ENCODE results near the gene ACTC1.

ACTC1 gene

DNA sequence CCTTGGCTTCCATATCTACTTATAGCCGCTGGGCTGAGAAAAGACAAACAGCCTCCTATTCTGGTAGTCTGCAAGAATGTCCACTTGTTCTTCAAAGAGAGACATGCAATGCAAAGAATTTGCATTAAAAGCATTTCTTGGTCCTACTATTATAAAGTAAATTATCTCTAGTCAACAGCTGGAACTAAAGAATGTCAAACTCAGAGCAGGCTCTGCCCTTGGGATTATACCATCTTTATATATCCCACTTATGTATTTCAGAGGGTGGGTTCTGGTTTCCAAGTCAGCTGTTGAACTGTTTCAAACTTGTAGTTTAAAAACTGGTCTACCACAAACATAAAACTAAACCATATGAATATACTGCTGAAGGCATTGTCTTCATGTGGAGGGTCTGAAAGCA lies 7.0 kb upstream of the ACTC1 start:
- in situ Hi-C loops (cut with MboI; ENCODE audit: low sequenced_read_pairs) = no loop called here

DNA sequence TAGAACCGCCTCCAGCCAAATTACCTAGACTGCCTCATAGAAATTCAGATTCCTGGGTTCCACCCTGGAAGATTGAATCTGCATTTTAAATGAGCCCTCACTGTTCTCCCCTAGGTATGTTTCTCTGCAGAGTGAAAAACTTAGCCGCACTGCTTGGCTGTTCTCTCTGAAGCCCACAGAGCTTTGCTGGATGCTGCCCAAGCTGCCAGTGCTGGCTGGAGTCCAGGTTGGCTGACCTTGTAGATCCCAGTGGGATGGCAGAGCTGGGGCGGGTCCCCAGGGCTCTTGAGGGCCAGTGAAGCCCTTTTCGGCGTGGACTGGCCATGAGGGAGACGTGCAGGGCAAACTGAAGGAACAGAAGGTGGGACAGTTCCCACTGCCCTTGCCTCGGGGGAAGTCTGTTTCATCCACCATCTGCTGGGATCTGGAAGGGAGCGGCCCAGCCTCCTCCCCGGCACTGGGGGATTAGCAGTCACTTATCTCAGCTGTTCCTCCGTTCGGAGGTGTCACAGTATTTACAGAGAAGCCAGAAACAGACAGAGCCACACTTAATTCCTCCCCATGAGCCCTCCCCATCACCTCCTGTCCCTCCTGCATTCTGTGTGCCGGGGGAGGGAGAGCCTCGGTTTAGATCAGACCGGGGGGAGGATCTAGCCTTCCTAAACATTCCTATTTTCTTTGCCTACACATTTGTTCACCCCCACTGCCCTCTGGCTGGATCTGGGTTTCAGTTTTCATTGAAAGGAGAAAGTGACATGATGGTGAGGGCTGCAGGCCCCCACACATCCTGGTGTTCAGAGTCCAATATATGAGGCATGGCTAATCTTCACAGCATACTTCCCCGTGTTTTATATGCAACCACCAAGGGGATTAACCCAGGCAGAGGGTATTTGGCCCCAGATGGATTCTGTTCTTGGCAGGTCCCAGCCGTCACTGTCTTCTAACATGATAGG lies 4.1 kb upstream of the ACTC1 start:
- in situ Hi-C loops (cut with MboI; ENCODE audit: low sequenced_read_pairs) = no loop called here

DNA sequence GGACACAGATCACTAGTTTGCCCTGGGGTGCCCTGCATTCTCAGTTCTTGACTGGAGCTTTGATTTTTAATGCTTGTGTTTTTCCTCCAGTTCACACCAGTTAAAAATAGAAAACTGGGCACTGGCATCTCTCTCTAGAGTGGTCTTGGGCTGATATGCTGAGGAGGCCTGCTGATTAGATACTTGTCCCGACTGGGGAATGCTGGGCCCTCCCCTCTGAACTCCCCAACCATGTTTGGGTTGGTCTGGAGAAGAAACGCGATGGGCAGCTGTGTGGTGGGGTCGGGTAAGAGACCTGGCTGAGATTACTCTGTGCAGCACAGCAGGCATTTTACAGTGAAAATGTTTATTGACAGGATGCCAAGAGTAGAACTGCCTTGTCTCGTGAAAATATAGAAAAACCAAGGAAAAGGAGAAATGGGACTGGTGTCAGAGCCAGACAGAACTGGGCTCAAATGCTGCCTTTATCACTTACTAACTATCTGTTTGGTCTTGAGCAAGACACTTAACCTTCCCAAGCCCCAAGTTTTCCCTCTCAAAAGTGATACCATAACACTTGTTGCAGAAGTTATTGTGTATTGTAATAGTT lies 1.6 kb upstream of the ACTC1 start:
- in situ Hi-C loops (cut with MboI; ENCODE audit: low sequenced_read_pairs) = no loop called here

DNA sequence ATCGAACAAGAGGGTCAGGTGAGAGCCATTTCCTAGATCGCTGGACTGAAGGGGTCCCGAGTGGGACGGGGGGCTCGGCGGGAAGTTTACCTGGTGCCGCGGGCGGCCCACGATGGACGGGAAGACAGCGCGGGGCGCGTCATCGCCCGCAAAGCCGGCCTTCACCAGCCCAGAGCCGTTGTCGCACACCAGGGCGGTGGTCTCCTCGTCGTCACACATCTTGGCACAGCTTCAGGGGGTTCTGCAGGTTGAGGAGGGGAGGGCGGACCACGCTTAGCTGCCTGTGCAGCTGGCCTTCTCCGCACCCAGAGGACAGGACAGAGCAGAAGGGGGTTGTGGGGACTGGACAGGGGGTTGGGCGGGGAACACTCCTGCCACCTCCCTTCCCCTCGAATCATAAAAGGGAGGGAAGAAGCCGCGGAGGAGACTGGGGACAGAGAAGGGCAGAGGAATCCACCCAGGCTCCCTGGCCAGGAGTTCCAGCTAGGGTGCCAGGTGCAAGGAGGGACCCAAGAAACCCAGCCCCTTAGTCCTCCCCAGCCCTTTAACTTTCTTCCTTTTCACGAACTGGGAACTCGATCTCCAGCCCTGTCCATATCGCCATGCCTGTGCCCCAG lies 651 bp downstream of the ACTC1 start:
- in situ Hi-C loops (cut with MboI; ENCODE audit: low sequenced_read_pairs) = no loop called here

DNA sequence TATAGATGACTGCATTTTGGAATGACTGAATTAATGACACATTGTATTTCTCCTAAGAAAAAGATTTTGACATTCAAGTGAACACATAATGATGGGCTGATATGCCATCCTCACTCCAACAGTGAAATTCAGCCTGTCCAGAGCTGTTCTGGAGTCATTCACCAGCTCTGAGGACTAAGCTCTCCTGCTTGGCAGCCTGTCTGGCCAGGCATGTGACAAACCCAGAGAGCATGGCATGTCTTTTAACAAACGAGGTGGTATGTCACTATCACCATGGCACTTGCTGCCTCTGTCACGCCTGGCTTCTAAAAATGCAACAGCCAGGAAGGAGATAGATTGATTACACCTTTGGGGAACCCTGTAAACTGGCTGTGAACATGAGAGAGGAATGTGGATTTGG lies 1.4 kb downstream of the ACTC1 start:
- in situ Hi-C loops (cut with MboI; ENCODE audit: low sequenced_read_pairs) = no loop called here

DNA sequence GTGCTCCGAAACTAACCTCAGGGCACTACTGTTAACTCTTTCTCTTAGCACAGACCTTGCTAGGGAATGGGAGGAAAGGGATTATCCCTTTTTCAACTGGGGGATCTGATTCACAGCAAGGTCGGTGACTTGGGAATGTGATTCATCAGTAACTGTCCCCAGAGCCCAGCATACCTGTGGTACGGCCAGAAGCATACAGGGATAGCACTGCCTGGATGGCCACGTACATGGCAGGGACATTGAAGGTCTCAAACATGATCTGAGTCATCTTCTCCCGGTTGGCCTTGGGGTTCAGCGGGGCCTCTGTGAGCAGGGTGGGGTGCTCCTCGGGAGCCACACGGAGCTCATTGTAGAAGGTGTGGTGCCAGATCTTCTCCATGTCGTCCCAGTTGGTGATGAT lies 2.3 kb downstream of the ACTC1 start:
- in situ Hi-C loops (cut with MboI; ENCODE audit: low sequenced_read_pairs) = no loop called here

DNA sequence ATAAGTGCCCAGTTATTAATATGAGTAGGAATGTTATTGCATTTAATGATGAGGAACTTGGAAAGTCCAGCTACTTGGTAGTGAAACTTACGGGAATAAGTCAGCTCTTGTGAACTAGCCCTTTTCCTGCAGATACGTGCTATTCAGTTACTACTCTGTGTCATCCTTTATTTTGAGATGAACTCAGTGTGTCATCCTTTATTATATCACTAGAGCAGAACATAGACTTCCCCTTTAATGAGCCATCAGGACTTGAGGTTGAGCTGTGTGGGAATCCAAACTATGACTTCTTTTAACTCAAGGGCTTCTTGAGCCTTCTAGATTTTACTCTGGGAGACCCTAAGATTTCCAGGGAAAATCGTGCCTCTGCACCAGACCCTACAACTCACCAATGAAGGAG lies 3.6 kb downstream of the ACTC1 start:
- in situ Hi-C loops (cut with MboI; ENCODE audit: low sequenced_read_pairs) = no loop called here

DNA sequence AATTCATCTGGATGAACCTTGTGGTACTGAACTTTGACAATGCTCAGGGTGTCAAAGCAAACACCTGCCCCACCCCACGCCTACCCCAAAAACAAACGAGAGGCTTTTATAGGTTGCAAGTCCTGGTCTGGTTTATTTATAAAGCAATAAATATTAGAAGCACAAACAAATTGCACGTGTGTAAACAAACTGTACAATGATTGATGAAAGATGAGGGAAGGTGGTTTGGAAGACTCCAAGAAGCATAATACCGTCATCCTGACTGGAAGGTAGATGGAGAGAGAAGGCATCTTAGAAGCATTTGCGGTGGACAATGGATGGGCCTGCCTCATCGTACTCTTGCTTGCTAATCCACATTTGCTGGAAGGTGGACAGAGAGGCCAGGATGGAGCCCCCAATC lies 5.2 kb downstream of the ACTC1 start:
- in situ Hi-C loops (cut with MboI; ENCODE audit: low sequenced_read_pairs) = no loop called here

DNA sequence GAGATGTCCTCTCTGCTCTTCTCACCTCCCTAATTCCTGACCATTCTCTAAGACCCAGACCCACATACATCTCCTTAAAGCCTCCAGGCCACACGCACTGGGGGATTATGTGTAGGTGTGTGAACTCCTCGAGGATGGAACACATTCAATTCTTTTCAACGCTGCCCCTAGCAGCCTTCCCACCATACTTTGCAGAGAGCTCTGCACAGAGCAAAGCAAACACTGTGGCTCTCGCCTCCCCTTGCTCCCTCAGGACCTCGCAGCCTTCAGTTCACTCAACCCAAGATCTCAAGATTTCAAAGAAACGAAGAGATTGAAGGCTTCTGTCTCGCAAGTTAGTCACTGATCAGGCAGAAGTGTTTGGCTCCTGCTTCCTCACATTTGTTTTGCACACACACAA lies 6.0 kb downstream of the ACTC1 start:
- in situ Hi-C loops (cut with MboI; ENCODE audit: low sequenced_read_pairs) = no loop called here

DNA sequence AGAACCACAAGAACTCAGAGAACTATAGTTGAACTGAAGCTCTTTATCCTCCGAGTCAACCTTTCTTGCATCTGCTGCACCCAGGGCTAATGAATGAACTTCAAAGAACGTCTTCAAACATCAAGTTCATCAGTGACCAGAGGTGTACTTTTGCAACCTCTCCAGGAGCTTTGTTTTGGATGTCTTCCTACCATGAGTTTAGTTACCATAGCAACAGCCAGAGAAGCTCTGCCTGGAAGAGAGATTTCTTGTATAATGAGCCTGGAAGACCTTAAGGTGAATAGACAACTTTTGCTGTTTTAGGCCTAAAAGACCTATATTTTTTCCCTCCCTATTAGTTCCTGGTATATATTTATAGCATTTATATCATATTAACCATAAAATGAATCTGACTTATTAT lies 9.1 kb downstream of the ACTC1 start:
- in situ Hi-C loops (cut with MboI; ENCODE audit: low sequenced_read_pairs) = no loop called here

DNA sequence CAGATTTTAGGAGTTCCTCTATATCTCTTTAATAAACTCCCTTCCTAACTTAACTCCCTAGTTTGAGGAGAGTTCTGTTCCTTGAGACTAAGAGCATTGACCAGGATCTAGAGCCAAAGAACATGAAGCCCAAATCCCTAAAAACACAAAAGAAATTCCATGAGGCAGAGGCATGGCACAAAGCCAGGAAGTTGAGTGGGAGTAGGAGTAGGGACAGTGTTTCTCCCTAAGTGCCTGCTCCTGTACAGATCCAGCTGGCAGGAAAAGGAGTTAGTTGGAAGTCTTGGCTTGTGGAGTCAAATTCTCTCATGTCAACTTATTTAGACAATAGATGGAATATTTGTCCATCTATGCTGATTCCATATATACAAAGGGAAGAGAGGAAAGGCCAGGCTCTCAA lies 11.4 kb downstream of the ACTC1 start:
- in situ Hi-C loops (cut with MboI; ENCODE audit: low sequenced_read_pairs) = no loop called here

DNA sequence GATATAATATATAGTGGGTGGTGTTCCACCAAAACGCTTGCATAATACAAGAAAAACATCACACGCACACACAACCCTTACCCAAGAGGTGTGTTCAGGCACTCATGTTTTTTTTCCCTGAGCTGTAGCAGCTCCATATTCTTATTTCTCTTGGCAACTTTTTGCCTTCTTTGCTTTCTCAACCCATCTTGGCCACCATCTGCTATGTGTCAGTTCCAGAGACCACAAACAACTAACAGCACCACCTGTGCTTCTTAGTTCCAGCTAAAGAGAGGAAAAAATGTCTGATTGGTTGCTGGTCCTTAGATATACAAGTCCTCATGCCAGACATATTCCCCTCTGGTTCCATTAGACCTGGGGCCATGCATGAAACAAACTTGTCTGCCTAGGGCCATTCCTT lies 11.9 kb downstream of the ACTC1 start:
- in situ Hi-C loops (cut with MboI; ENCODE audit: low sequenced_read_pairs) = no loop called here

DNA sequence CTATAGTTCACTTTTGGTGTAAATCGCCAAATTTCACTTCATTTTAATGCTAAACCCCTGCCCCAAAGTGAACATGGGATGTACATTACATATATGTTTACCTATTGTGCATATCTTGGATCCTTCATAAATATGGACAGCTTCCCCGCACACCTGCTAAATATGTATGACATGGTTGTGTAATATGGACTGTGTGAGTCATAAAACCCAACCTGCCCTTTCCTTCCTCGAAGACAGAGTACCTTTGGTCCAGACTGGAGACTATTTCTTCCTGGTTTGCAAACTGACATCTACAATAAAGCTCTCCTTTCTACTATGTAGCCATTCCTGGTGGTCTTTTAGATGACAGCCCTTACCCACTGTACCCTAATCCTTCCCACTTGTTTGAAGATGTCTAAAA lies 12.4 kb downstream of the ACTC1 start:
- in situ Hi-C loops (cut with MboI; ENCODE audit: low sequenced_read_pairs) = no loop called here

DNA sequence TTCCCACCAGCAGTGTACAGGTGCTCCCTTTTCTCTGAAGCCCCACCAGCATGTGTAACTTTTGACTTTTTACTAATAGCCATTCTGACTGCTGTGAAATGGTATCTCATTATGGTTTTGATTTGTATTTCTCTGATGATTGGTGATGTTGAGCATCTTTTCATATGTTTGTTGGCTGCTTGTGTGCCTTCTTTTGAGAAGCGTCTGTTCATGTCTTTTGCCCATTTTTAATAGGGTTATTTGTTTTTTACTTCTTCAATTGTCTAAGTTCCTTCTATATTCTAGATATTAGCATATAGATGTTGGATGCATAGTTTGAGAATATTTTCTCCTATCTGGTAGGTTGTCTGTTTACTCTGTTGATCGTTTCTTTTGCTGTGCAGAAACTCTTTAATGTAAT lies 14.6 kb downstream of the ACTC1 start:
- in situ Hi-C loops (cut with MboI; ENCODE audit: low sequenced_read_pairs) = no loop called here

DNA sequence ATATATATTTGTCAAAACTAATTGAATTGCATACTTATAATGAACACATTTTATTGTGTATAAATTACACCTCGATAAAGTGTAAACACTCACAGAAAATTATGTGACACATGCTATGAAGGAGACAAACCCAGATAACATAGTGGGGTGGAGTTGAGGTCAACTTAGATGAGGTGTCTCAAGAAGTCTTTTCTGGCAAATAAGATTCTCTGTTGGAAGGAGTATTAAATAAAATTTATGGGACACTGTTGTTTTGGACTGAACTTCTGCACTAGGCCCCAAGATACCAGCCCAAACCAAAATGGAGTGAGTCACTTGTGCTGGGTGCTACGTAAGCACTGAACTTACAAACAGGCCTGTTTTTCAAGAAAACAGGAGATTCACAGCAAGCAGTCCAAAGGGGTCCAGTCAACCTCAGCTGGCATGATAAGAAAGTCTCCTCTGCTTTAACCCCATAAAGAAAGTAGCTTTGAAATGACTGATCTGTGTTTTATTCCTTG lies 18.7 kb downstream of the ACTC1 start:
- in situ Hi-C loops (cut with MboI; ENCODE audit: low sequenced_read_pairs) = no loop called here

DNA sequence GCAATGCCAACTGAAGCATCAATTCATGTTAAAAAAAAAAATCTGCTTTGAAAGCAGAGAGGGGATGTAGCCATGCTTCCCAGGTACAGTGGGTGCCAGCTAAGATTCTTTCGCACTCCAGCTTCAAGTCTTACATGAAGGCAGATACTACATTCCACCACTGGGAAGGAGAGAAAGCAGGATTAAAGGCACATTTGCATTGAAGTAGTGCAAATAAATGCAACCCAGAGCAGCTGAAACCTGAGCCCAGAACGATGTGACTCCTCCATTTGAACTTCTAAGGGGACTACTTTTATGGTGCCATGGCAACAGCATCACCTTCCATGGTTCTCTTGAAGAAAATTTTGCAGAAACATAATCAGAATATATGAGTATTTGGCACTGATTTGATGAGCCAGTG lies 21.4 kb downstream of the ACTC1 start:
- in situ Hi-C loops (cut with MboI; ENCODE audit: low sequenced_read_pairs) = no loop called here

DNA sequence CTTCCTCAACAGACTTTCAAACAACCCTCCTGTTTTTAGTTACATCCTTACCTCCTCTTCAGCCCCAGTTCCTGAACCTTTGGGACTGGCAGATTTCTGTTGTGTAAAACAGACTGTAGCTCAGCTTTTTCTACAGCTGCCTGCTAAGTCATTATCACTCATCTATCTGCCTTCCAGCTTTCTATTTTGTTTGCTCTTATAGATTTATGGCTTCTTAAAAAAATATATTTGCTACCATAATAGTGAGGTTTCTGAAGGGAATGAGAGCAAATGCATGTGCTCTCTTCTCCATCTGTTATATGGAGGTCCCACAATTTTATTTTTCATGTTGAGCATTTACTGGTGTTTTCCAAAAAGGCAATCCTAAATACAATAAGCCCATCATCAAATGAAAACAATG lies 22.3 kb downstream of the ACTC1 start:
- in situ Hi-C loops (cut with MboI; ENCODE audit: low sequenced_read_pairs) = no loop called here

DNA sequence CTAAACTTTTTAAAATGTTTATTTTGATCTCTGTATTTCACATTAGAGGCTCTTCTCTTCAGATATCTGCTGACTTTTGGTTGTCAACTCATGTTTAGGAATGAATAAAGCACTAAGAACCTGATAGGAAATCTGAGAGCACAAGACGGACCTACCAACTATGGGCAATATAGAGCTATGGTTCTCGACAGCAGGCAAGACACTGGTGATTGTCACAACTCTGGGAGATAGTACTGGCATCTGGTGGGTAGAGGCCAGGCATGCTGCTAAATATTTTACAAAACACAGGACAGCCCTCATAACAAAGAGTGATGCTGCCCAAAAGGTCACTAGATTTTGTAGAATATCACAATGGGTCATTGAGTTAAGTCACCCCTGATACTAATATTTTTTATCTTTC lies 23.0 kb downstream of the ACTC1 start:
- in situ Hi-C loops (cut with MboI; ENCODE audit: low sequenced_read_pairs) = no loop called here

DNA sequence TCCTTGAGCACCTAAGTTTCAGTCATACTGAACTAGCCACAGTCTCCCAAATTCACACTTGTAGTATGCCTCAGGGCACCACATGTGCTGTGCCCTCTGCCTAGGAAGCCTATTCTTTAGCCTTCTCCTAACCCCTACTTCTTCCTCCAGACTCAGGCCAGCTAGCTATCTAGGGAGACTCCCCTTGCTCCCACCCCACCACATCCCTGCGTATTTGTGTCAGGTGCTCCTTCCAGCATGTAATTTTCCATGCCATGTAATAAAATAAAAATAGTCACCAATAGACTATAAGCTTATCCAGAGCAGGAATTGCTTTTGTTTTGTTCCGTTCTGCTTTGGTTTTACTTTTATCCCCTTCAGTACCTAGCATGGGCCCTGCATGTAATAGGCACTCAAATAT lies 25.6 kb downstream of the ACTC1 start:
- in situ Hi-C loops (cut with MboI; ENCODE audit: low sequenced_read_pairs) = no loop called here

DNA sequence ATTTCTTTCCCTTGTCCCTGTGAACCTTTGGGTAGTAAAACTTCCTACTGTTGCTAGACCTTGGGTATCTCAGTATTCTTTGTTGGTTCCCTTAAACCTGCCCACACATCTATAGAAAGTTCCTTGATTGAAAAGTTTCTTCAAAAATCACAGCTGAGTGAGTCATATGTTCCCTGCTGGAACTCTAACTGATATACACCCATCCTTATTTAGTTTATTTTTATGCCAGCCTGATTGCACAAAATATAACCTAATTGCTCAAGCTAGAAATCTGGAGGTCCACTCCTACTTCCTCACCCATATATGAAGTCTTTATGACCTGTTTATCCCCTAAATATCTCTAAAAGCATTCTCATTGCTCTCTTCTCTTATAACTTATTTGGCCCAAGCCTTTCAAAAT lies 26.8 kb downstream of the ACTC1 start:
- in situ Hi-C loops (cut with MboI; ENCODE audit: low sequenced_read_pairs) = no loop called here

DNA sequence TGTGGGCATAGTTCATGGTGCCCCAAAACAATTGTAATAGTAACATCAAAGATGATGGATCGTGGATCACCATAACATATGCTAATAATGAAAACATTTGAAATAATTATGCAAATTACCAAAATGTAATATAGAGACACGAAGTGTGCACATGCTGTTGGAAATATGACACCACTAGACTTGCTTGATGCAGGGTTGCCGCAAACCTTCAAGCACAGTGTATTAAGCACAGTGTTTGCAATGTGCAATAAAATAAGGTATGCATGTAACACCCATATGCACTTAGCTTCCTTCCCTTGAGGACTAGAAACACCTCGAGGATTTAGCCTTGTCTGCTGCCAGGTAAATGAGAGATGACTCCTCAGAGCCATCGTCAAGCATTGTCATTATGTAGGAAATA lies 29.6 kb downstream of the ACTC1 start:
- in situ Hi-C loops (cut with MboI; ENCODE audit: low sequenced_read_pairs) = no loop called here

DNA sequence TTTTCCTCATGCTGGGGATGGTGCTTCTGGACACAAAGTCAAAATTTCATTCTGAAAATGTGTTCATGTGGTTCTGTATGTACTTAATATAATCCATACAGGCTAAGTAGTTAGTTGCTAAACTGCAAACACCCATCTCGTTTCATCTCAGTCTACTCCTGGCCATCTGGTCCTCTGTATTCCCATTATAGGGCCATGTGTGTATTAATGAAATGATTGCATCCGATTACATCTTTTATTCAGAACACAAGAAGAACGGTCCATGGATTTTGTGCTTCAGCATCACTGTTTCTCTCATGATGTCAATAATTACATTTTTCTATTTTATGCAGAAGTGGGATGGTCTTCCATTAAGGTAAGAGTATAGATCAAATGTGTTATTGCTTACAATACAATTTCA lies 34.4 kb downstream of the ACTC1 start:
- in situ Hi-C loops (cut with MboI; ENCODE audit: low sequenced_read_pairs) = no loop called here

All from HL-60/S4 (cell line).